GM12878 (cell line): ENCODE results near the gene TMCC3. TPM values are rescaled to one million over a fixed set of nuclear protein-coding genes. Genes with fewer than 3 reads are reported as not detected.

Experiments used
- ATAC-seq: fragments of 200-7000 bp; cut with Tn5 transposase; 3 replicates; pipeline ENCODE4 v1.9.1; 2020; ENCODE audit warnings: mild to moderate bottlenecking, moderate library complexity
- BruUV-seq: library from RNA; stranded (reverse); fragments of 400-500 nt; replicated peaks from 2 replicates; lab custom pipeline; 2021; lab: Mats Ljungman, UMichigan
- CTCF ChIA-PET: fragments of 300-600 bp; sonication (Branson Sonifier 250); formaldehyde crosslinking; extraction: SDS; loops from one replicate; lab custom pipeline; 2021; ENCODE audit warnings: inconsistent platforms; lab: Yijun Ruan, JAX
- POLR2A ChIA-PET: fragments of 350-600 bp; formaldehyde crosslinking; extraction: SDS; loops from one replicate; lab custom pipeline; 2021; ENCODE audit warnings: inconsistent platforms; lab: Charles Lee
- RAD21 ChIA-PET: fragments of 300-600 bp; sonication (Branson Sonifier 250); formaldehyde crosslinking; loops from one replicate; lab custom pipeline; 2023; ENCODE audit warnings: antibody characterized with exemption; ENCODE audit not compliant: unreplicated experiment; lab: Charles Lee
- SMC1A ChIA-PET: fragments of 300-600 bp; sonication (Branson Sonifier 250); formaldehyde crosslinking; loops from one replicate; lab custom pipeline; 2023; ENCODE audit not compliant: unreplicated experiment, uncharacterized antibody; lab: Charles Lee
- DNase-seq: peaks from one replicate; pipeline ENCODE4 v3.0.0-alpha.2; 2011; ENCODE audit warnings: low read depth, low spot score
- FAIRE-seq: peaks from 3 replicates; lab custom pipeline; 2011; peaks lifted over from hg19 to GRCh38; lab: Jason Lieb, UNC
- H2AFZ ChIP-seq: 2 replicates; pipeline ENCODE4 v1.6.0; 2011; ENCODE audit warnings: low read depth, low read length, control low read depth; ENCODE audit not compliant: control insufficient read depth
- H3K27ac ChIP-seq: 2 replicates; pipeline ENCODE4 v1.5.1; 2011; ENCODE audit warnings: control low read depth; ENCODE audit not compliant: control insufficient read depth, insufficient read depth
- H3K27me3 ChIP-seq, 2 experiments: replicated peaks in 1 of 2; 2 replicates each; pipeline versions ENCODE4 v1.6.0 to v1.6.1; 2011; ENCODE audit warnings: low read length in 1 of 2; ENCODE audit not compliant: control insufficient read depth in 2 of 2, insufficient read depth in 2 of 2
- H3K36me3 ChIP-seq, 2 experiments: 2 replicates each; pipeline ENCODE4 v1.5.1; 2011; ENCODE audit warnings: low read length in 1 of 2; ENCODE audit not compliant: control insufficient read depth in 2 of 2, insufficient read depth in 2 of 2
- H3K4me1 ChIP-seq: 2 replicates; pipeline ENCODE4 v1.6.1; 2011; ENCODE audit warnings: mild to moderate bottlenecking, low read length, moderate library complexity, mixed read lengths; ENCODE audit not compliant: control insufficient read depth, insufficient read depth
- H3K4me2 ChIP-seq: 2 replicates; pipeline ENCODE4 v1.6.0; 2011; ENCODE audit warnings: control low read depth; ENCODE audit not compliant: control insufficient read depth, insufficient read depth
- H3K4me3 ChIP-seq: fragments of 200-600 bp; sonication (generic); 2 replicates; pipeline ENCODE4 v1.5.1; 2016
- H3K79me2 ChIP-seq: 2 replicates; pipeline ENCODE4 v1.6.0; 2011; ENCODE audit warnings: low read length; ENCODE audit not compliant: control insufficient read depth, insufficient read depth
- H3K9ac ChIP-seq: 2 replicates; pipeline ENCODE4 v1.8.0; 2011; ENCODE audit warnings: low read length, control low read depth, mixed read lengths; ENCODE audit not compliant: control insufficient read depth, insufficient read depth
- H3K9me3 ChIP-seq: replicated peaks from 3 replicates; pipeline ENCODE4 v1.5.1; 2011; ENCODE audit warnings: mild to moderate bottlenecking, low read length; ENCODE audit not compliant: control insufficient read depth, insufficient read depth
- H4K20me1 ChIP-seq: 2 replicates; pipeline ENCODE4 v1.6.0; 2011; ENCODE audit not compliant: control insufficient read depth, insufficient read depth
- CBX3 ChIP-seq: fragments of 200-600 bp; sonication (generic); IDR thresholded peaks from 2 replicates; pipeline ENCODE4 v1.6.1; 2016; ENCODE audit warnings: low read depth, borderline replicate concordance
- GATAD2B ChIP-seq: fragments of 450-650 bp; conservative IDR thresholded peaks from 2 replicates; pipeline ENCODE4 v1.6.1; 2017; ENCODE audit warnings: low read depth, mild to moderate bottlenecking, moderate library complexity
- WGBS: methylation state at CpG from one replicate; pipeline ENCODE4 v1.1.6; 2016; ENCODE audit warnings: low lambda C conversion rate; ENCODE audit not compliant: insufficient replicate concordance, insufficient coverage; ENCODE audit errors: missing lambda C conversion rate; 5-methylcytosine and 5-hydroxymethylcytosine counted together
- in situ Hi-C: fragments of 300-500 bp; cut with MboI; formaldehyde crosslinking; loops from 9 replicates; pipeline ENCODE4 v1.14.3; 2018; ENCODE audit warnings: mixed read lengths
- intact Hi-C: fragments of 100-400 bp; cut with micrococcal nuclease; formaldehyde crosslinking; loops from one replicate; pipeline ENCODE4 v1.14.2; 2022; ENCODE audit not compliant: unreplicated experiment
- polyA plus RNA-seq, 11 experiments: library from polyadenylated mRNA; depleted of rRNA in 4 of 11; unstranded in 6 of 11; stranded (reverse) in 5 of 11; fragments of >200 nt; fragmentation: Nextera tagmentation in 4 of 11; fragmentation: Illumina TruSeq in 1 of 11; extraction: Ambion mirVana in 4 of 11; extraction: Trizol in 1 of 11; gene quantifications; 1 replicate in 1 of 11; 2 replicates in 10 of 11; pipeline versions ENCODE4 v1.2.1 to v1.2.3, GENCODE V29; 2011 to 2016; ENCODE audit warnings: inconsistent platforms in 2 of 11, missing spikeins in 2 of 11, low read depth in 1 of 11
- total RNA-seq, 4 experiments: library from RNA; depleted of rRNA in 3 of 4; stranded (reverse); fragments of >200 nt in 3 of 4; fragmentation: Illumina TruSeq in 1 of 4; extraction: Trizol in 1 of 4; gene quantifications; 2 replicates each; pipeline versions ENCODE4 v1.2.1 to v1.2.3, GENCODE V29; 2013 to 2021
- TF ChIP-seq, protein P1 (sequence below): fragments of 450-650 bp; IDR thresholded peaks from 2 replicates; pipeline ENCODE4 v1.6.1; 2017; ENCODE audit warnings: mild to moderate bottlenecking, moderate library complexity

TMCC3 gene
- total and polyA plus RNA-seq, 10 of the 15 experiments (the other 5 are each of a cell fraction or from before 2014, with no cell fraction given): 5.8 to 29.8 (median 12.6) TPM

GRCh38 chr12:94594443-94594825 lies 55.9 kb downstream of the TMCC3 start:
- Histone ChIP-seq H3K4me3 (no peak overlapping the region), H2AFZ (no peak overlapping the region), H3K9me3 (no peaks in the 10 kb centered on the region), H3K27ac (no peak overlapping the region), H3K36me3 (peaks cover 0 to 6% of the 10 kb centered on the region in 2 experiments; a peak in 2 of 4 replicates), H3K9ac (no peak overlapping the region), H3K4me2 (no peak overlapping the region), H3K4me1 (no peaks in the 10 kb centered on the region), H3K27me3 (no peaks in the 10 kb centered on the region), H4K20me1 (no peaks in the 10 kb centered on the region), H3K79me2 (no peaks in the 10 kb centered on the region)
- DNase-seq (no peak), FAIRE-seq (no peak), ATAC-seq (peak; percentile 28; the same call in 1 of the 3 replicates)
- ChIA-PET CTCF (interaction anchor here (0.6 to 1.4 kb wide), 2 partner anchors 9 to 33 kb away, joined by 3 read pairs; no protein-coding TSS in a partner anchor), SMC1A (interaction anchor here (0.5 to 3.0 kb wide), 6 partner anchors 8 to 1165 kb away, joined by 3 to 8 read pairs (median 4); no protein-coding TSS in a partner anchor), RAD21 (interaction anchor here (1.2 to 1.3 kb wide), 2 partner anchors 27 to 29 kb away, joined by 3 to 4 read pairs; no protein-coding TSS in a partner anchor), POLR2A (no interaction called here)
- intact Hi-C loops (no loop called here), in situ Hi-C loops (no loop called here)
- TF ChIP-seq CBX3 (no peak), GATAD2B (no peak)
- TF ChIP-seq, protein P1, sequence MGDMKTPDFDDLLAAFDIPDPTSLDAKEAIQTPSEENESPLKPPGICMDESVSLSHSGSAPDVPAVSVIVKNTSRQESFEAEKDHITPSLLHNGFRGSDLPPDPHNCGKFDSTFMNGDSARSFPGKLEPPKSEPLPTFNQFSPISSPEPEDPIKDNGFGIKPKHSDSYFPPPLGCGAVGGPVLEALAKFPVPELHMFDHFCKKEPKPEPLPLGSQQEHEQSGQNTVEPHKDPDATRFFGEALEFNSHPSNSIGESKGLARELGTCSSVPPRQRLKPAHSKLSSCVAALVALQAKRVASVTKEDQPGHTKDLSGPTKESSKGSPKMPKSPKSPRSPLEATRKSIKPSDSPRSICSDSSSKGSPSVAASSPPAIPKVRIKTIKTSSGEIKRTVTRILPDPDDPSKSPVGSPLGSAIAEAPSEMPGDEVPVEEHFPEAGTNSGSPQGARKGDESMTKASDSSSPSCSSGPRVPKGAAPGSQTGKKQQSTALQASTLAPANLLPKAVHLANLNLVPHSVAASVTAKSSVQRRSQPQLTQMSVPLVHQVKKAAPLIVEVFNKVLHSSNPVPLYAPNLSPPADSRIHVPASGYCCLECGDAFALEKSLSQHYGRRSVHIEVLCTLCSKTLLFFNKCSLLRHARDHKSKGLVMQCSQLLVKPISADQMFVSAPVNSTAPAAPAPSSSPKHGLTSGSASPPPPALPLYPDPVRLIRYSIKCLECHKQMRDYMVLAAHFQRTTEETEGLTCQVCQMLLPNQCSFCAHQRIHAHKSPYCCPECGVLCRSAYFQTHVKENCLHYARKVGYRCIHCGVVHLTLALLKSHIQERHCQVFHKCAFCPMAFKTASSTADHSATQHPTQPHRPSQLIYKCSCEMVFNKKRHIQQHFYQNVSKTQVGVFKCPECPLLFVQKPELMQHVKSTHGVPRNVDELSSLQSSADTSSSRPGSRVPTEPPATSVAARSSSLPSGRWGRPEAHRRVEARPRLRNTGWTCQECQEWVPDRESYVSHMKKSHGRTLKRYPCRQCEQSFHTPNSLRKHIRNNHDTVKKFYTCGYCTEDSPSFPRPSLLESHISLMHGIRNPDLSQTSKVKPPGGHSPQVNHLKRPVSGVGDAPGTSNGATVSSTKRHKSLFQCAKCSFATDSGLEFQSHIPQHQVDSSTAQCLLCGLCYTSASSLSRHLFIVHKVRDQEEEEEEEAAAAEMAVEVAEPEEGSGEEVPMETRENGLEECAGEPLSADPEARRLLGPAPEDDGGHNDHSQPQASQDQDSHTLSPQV: no peak
- no TSS peak for BruUV-seq
- 88% methylated on average over 3 of the region's 3 CpGs for WGBS
